Activated CD8-positive, alpha-beta memory T cell treated with anti-CD3 and anti-CD28 coated beads, Interleukin-2, amount 50 U/mL, for 1 hour (primary cell): ENCODE measurements around the gene PRDM16.

ENCODE experiments used
- DNase-seq: peaks from one replicate; pipeline ENCODE4 v3.0.0-alpha.2; 2020; ENCODE audit errors: extremely low read depth

The PRDM16 gene

GRCh38 chr1:3352952-3353331, 283.9 kb downstream of the PRDM16 start:
- DNase-seq: no peak

- DNase-seq: no peak
Observed at GRCh38 chr1:3353876-3354275, 284.9 kb downstream of the PRDM16 start.

- no peak for DNase-seq
Observed at GRCh38 chr1:3355089-3355488, 286.1 kb downstream of the PRDM16 start.

- no peak for DNase-seq
Observed at GRCh38 chr1:3355894-3356826, 287.2 kb downstream of the PRDM16 start.

DNA sequence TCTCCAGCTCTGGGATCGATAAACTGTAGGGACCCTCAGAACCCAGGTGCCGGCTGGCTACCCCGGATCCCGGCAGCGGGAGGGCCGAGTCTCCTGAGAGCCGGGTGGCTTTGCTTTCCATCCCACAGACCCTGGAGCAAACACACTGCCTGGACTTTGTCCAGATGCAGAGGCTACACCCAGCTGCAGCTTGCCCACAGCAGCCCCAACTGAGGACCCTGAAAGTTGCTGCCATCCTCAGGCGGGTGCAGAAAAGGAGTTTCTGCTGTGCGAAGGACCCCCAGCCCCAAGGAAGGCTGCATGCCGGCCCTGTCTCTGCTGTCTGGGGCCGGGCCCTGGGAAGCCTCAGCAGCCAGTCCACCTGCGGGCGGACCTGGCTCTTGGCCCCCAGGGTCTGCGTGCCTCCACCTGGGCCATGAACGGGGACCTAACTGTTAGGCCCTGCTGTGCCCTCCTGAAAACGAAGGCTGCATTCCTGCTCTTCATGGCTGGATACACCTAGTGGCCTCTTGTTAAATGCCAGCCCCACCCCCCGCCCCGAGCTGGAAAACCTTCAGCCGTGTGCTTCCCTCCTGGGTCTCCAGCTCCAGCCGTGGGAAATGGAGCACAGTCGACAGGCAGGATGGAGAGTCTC, 287.9 kb downstream of the PRDM16 start:
- DNase-seq: no peak

GRCh38 chr1:3357526-3358297, 288.7 kb downstream of the PRDM16 start:
- DNase-seq: no peak

DNA sequence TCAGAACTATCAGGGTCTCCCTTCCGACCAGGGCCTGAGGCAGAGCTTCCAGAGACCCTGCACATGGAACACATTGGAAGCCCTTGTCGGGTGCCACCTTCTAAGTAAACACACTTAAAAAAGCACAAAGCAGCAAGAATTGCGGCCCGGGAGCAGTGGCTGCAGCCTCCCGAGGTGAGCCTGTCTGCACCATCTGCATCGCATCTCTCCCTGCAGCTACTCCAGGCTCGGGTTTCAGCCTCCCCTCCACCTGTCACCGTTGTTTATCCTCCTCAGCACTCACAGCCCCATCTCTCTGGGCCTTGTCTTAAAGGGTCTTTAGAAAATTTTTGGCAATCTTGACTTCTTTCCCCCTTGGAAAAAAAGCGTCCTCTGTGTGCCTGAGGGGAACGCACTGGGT, 290.3 kb downstream of the PRDM16 start:
- DNase-seq: no peak

DNA sequence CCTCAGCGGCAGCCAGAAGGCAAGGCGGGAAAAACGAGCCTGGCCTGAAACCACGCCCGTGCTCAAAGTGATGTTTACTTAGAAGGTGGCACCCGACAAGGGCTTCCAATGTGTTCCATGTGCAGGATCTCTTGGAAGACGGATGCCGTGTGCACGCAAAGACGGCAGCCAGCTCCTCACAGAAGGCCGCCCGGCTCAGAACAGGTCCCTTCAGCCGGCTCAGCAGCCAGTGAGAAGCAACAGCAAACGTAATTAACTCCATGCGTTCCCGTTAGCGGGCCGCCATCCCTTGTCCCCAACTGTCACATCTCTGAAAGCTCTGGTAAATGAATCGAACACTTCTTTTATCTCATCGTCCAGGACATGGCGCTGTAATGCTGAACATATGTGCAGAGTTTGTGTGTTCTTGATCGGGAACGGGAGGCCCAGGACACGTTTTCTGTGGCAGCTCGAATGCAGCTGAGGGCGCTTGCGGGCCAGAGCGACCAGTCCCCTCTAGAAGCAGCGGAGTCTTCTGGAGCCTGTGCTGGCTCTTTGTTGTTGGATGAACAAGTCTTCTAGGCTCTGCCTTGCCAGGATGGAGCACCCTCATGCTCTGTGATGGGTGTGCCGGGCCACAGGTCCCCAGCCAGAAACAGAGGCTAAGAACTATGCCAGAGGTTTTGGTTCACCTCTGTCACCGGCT, 290.9 kb downstream of the PRDM16 start:
- no peak for DNase-seq

- DNase-seq: no peak
Observed at GRCh38 chr1:3360646-3361257, 291.7 kb downstream of the PRDM16 start.

GRCh38 chr1:3363023-3363422, 294.0 kb downstream of the PRDM16 start:
- no peak for DNase-seq

DNA sequence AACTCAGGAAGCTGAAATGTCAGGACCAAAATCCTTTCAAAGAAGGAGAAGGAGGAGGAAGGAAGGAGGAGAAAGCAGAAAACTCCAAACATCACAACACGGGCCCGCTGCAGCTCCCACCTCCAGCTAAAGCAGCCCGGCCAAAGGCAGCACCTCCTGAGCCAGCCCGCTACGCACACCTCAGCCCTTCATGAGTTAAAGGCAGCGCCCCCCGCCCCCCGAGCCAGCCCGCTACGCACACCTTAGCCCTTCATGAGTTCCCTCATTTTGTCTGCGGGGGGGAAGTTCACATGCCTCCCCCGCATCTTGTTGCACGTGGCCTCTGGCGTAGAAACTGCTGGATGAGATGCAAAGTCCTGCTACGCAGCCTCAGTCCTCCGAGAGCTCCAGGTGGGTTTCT, 294.8 kb downstream of the PRDM16 start:
- no peak for DNase-seq

DNA sequence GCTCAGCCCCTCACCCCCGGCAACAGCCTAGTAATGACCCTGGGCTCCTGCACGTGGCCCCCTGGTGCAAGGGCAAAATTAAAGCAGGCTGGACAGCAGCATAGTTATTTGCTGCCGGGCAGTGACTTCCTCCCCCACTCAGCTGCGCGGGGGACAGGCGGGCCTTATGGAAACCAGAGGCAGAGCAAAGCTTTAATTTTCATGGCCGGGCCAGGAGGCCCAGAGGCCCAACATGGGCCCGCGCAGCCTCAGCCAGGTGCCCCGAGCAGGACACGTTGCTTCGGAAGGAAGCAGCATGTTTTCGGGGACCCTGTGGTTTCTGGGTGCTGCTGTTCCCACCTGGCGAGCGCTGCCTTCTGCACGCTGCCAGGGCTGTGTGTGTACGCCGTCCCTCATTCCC, 295.5 kb downstream of the PRDM16 start:
- no peak for DNase-seq

DNA sequence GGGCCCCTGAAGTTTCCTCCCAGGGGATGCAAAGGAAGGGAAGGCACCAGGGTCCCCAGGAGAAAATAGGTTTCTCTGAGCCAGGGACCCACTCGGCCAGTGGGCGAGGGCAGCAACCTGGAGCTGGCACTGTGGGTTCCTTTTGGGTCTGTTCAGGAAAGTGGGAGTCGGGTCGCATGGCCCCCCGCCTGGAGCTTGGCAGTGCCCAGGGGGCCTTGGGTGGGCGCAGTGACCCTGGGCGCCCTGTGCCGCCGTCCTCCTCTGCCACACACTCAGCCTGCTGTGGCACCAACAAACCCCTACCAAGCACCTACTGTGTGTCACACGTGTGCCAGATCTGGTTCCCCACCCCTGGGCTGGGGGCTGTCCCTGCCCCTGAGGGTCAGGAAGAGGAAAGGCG, 296.0 kb downstream of the PRDM16 start:
- DNase-seq: no peak

GRCh38 chr1:3365523-3366125, 296.6 kb downstream of the PRDM16 start:
- DNase-seq: no peak

DNA sequence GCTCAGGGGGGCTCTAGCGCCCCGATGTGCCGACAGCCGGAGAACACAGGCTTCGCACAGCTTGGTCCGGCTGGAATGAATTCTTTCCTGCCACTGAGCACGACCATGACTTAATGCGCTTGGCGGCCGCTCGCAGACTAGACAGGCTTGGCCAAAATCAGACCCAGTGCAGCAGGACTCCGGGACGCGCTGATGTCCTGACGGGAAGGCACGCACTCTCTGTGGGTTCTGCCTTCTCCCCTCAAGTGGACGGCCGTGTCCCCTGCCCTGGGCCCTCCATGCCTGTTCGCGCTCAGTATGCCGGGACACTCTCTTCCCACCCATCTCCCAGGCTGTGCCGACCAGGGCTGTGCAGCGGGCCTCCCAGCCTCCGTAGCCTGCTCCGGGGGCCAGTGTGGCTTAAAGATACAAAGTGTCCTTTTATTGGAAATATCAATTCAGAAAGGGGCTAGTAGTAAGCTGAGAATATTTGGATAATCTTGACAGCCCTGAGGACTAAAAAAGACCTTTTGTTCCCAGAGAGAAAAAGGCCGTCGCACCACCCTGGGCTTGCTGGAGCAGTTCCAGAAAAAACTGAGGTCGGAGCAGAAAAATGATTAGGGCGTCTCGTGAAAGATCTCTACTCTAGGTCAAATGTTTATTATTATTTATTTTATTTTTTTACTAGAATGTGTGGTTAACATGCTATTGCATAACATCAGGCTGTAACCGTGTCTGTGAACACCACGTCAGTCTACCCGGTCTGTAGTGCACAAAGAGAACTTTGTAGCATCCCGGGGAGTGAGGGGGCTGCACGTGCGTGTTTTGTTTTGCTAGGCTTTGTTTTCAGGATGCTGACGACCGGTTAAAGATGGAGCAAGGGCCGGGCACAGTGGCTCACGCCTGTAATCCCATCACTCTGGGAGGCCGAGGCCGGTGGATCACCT, 297.4 kb downstream of the PRDM16 start:
- DNase-seq: no peak

- DNase-seq: no peak
Observed at GRCh38 chr1:3367376-3367775, 298.4 kb downstream of the PRDM16 start.

DNA sequence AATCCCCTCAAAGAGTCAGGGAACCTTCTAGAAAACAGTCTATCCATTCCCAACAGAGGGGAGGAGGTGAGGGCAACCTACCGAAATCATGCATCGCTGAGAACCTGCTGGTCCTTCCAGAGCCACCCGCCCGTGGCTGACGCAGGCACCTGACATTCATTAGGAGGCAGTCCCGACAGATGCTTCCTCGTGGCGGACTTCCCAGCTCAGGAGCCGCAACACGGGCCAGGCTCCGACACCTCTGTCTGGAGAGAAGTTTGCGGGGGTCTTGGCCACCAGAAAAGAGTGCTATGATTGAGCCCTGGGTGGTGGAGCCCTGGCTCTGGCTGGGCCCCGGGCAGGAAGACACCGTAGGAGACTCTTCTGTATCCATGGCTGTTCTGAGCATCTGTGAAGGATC, 299.1 kb downstream of the PRDM16 start:
- no peak for DNase-seq

GRCh38 chr1:3368711-3369445, 299.9 kb downstream of the PRDM16 start:
- DNase-seq: no peak

GRCh38 chr1:3369446-3370076, 300.6 kb downstream of the PRDM16 start:
- DNase-seq: no peak
